Stimulated activated CD8-positive, alpha-beta memory T cell treated with anti-CD3 and anti-CD28 coated beads, Interleukin-12 subunit alpha, Interleukin-12 subunit beta, amount 100 ng/mL, for 1 hour (primary cell): ENCODE data around the gene DTX1.

Experiments
- DNase-seq: peaks from one replicate; pipeline ENCODE4 v3.0.0-alpha.2; 2020; ENCODE audit warnings: low read depth

Gene DTX1

GRCh38 chr12:113094738-113095137, 38.2 kb downstream of the DTX1 start:
- no peak for DNase-seq

- DNase-seq: no peak
Observed at GRCh38 chr12:113095405-113095804, 38.9 kb downstream of the DTX1 start.

GRCh38 chr12:113096675-113097461, 40.3 kb downstream of the DTX1 start:
- no peak for DNase-seq

- DNase-seq: no peak
Observed at GRCh38 chr12:113097716-113098440, 41.3 kb downstream of the DTX1 start.

GRCh38 chr12:113098441-113099028, 42.0 kb downstream of the DTX1 start:
- DNase-seq: peak; percentile 46

GRCh38 chr12:113099364-113099763, 42.8 kb downstream of the DTX1 start:
- no peak for DNase-seq

DNA sequence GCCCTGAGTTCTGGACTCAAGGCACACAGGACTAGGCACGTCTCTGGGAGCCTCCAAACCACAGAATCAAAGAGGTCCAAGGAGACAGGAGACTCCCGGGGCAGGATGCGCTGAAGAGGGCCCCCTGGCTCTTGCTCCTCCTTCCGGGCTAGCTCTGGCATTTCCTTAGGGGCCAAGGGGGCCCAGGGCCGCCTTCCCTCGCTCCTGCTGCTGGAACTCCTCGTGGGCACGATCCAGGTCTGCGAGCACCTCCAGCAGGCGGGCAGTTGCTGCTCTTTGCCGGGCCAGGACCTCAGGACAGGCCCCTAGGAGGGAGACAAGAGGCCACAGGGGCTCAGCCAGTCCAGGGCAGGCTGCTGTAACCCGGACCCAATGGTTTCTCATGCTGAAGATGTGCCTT, 43.2 kb downstream of the DTX1 start:
- DNase-seq: no peak

- DNase-seq: no peak
Observed at GRCh38 chr12:113101751-113102150, 45.2 kb downstream of the DTX1 start.

- no peak for DNase-seq
Observed at GRCh38 chr12:113102811-113103210, 46.3 kb downstream of the DTX1 start.

- DNase-seq: peak; percentile 20
Observed at GRCh38 chr12:113103756-113104450, 47.4 kb downstream of the DTX1 start.

GRCh38 chr12:113104953-113105510, 48.5 kb downstream of the DTX1 start:
- DNase-seq: no peak

GRCh38 chr12:113105606-113106271, 49.2 kb downstream of the DTX1 start:
- DNase-seq: no peak

DNA sequence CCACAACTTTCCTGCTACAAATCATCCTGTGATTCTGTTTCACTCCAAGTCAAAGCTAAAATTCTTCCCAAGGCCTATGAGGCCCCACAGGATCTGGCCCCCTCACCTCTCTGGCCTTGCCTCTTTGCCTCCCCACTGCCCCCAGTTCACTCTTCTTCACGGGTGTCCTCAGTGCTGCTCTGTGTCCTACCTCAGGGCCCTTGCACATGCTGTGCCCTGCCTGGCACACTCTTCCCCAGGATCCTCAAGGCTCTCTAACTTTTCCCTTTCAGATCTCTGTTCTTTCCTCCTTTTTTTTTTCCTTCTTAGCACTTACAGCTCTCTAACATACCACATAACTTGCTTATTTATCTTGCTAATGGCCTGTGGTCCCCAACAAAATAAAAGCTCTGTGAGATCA, 49.8 kb downstream of the DTX1 start:
- DNase-seq: no peak

GRCh38 chr12:113108308-113108707, 51.8 kb downstream of the DTX1 start:
- DNase-seq: no peak

DNA sequence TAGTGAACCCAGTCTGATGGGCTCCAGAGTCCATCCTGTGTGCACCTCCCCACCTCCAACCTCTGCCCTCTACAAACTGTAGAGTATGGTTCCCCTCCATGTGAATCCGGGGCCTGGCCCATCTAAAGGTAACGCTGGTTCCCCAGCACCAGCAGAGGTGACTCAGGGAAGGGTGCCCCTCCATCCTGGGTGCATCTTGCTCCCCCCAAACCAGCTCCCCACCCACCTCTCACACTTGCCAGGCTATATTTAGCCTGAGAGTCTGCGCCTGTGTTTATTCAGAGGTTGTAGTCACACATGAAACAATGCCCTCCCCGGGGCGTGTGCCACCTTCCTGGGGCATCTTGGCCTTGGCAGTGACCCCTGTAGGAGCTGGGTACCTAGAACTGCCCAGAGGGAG, 52.8 kb downstream of the DTX1 start:
- DNase-seq: no peak

- no peak for DNase-seq
Observed at GRCh38 chr12:113109872-113110599, 53.5 kb downstream of the DTX1 start.

GRCh38 chr12:113111247-113111646, 54.7 kb downstream of the DTX1 start:
- no peak for DNase-seq

- no peak for DNase-seq
Observed at GRCh38 chr12:113112043-113112899, 55.7 kb downstream of the DTX1 start.

- DNase-seq: no peak
Observed at GRCh38 chr12:113113397-113113796, 56.9 kb downstream of the DTX1 start.
